HEK293T (cell line): ENCODE results near the gene ZNRF1.

Experiments used
- BHLHE40 ChIP-seq: fragments of 450-650 bp; IDR thresholded peaks from 2 replicates; pipeline ENCODE4 v1.6.1; 2016; ENCODE audit warnings: mild to moderate bottlenecking, moderate library complexity, borderline replicate concordance
- L3MBTL2 ChIP-seq: fragments of 450-650 bp; conservative IDR thresholded peaks from 2 replicates; pipeline ENCODE4 v1.6.1; 2016; ENCODE audit warnings: mild to moderate bottlenecking

- TF ChIP-seq BHLHE40: no peak
- no peak for TF ChIP-seq L3MBTL2
These were observed 77.0 kb downstream of the ZNRF1 start for GRCh38 chr16:75075688-75076268.
